GM12878 (cell line): Measurements from ENCODE around the gene AP1S1. TPM values are rescaled to one million over a fixed set of nuclear protein-coding genes. Genes with fewer than 3 reads are reported as not detected.

ENCODE experiments used
- ATAC-seq: fragments of 200-7000 bp; cut with Tn5 transposase; 3 replicates; pipeline ENCODE4 v1.9.1; 2020; ENCODE audit warnings: mild to moderate bottlenecking, moderate library complexity
- BruUV-seq: library from RNA; stranded (reverse); fragments of 400-500 nt; replicated peaks from 2 replicates; lab custom pipeline; 2021; lab: Mats Ljungman, UMichigan
- CTCF ChIA-PET: fragments of 300-600 bp; sonication (Branson Sonifier 250); formaldehyde crosslinking; extraction: SDS; loops from one replicate; lab custom pipeline; 2021; ENCODE audit warnings: inconsistent platforms; lab: Yijun Ruan, JAX
- POLR2A ChIA-PET: fragments of 350-600 bp; formaldehyde crosslinking; extraction: SDS; loops from one replicate; lab custom pipeline; 2021; ENCODE audit warnings: inconsistent platforms; lab: Charles Lee
- RAD21 ChIA-PET: fragments of 300-600 bp; sonication (Branson Sonifier 250); formaldehyde crosslinking; loops from one replicate; lab custom pipeline; 2023; ENCODE audit warnings: antibody characterized with exemption; ENCODE audit not compliant: unreplicated experiment; lab: Charles Lee
- SMC1A ChIA-PET: fragments of 300-600 bp; sonication (Branson Sonifier 250); formaldehyde crosslinking; loops from one replicate; lab custom pipeline; 2023; ENCODE audit not compliant: unreplicated experiment, uncharacterized antibody; lab: Charles Lee
- DNase-seq: peaks from one replicate; pipeline ENCODE4 v3.0.0-alpha.2; 2011; ENCODE audit warnings: low read depth, low spot score
- FAIRE-seq: peaks from 3 replicates; lab custom pipeline; 2011; peaks lifted over from hg19 to GRCh38; lab: Jason Lieb, UNC
- H2AFZ ChIP-seq: 2 replicates; pipeline ENCODE4 v1.6.0; 2011; ENCODE audit warnings: low read depth, low read length, control low read depth; ENCODE audit not compliant: control insufficient read depth
- H3K27ac ChIP-seq: 2 replicates; pipeline ENCODE4 v1.5.1; 2011; ENCODE audit warnings: control low read depth; ENCODE audit not compliant: control insufficient read depth, insufficient read depth
- H3K27me3 ChIP-seq, 2 experiments: replicated peaks in 1 of 2; 2 replicates each; pipeline versions ENCODE4 v1.6.0 to v1.6.1; 2011; ENCODE audit warnings: low read length in 1 of 2; ENCODE audit not compliant: control insufficient read depth in 2 of 2, insufficient read depth in 2 of 2
- H3K36me3 ChIP-seq, 2 experiments: 2 replicates each; pipeline ENCODE4 v1.5.1; 2011; ENCODE audit warnings: low read length in 1 of 2; ENCODE audit not compliant: control insufficient read depth in 2 of 2, insufficient read depth in 2 of 2
- H3K4me1 ChIP-seq: 2 replicates; pipeline ENCODE4 v1.6.1; 2011; ENCODE audit warnings: mild to moderate bottlenecking, low read length, moderate library complexity, mixed read lengths; ENCODE audit not compliant: control insufficient read depth, insufficient read depth
- H3K4me2 ChIP-seq: 2 replicates; pipeline ENCODE4 v1.6.0; 2011; ENCODE audit warnings: control low read depth; ENCODE audit not compliant: control insufficient read depth, insufficient read depth
- H3K4me3 ChIP-seq: fragments of 200-600 bp; sonication (generic); 2 replicates; pipeline ENCODE4 v1.5.1; 2016
- H3K79me2 ChIP-seq: 2 replicates; pipeline ENCODE4 v1.6.0; 2011; ENCODE audit warnings: low read length; ENCODE audit not compliant: control insufficient read depth, insufficient read depth
- H3K9ac ChIP-seq: 2 replicates; pipeline ENCODE4 v1.8.0; 2011; ENCODE audit warnings: low read length, control low read depth, mixed read lengths; ENCODE audit not compliant: control insufficient read depth, insufficient read depth
- H3K9me3 ChIP-seq: replicated peaks from 3 replicates; pipeline ENCODE4 v1.5.1; 2011; ENCODE audit warnings: mild to moderate bottlenecking, low read length; ENCODE audit not compliant: control insufficient read depth, insufficient read depth
- H4K20me1 ChIP-seq: 2 replicates; pipeline ENCODE4 v1.6.0; 2011; ENCODE audit not compliant: control insufficient read depth, insufficient read depth
- CTCF ChIP-seq, 3 experiments: IDR thresholded peaks in 2 of 3; conservative IDR thresholded peaks in 1 of 3; 2 replicates each; pipeline ENCODE4 v1.5.1; 2011; ENCODE audit warnings: low read depth in 3 of 3, low read length in 3 of 3, mild to moderate bottlenecking in 3 of 3, control low read depth in 2 of 3, moderate library complexity in 2 of 3, inconsistent platforms in 1 of 3, mixed read lengths in 1 of 3; ENCODE audit not compliant: control insufficient read depth in 2 of 3, insufficient read depth in 1 of 3; ENCODE audit errors: extremely low read depth in 1 of 3
- TARDBP ChIP-seq: IDR thresholded peaks from 2 replicates; pipeline ENCODE4 v1.6.1; 2016; ENCODE audit warnings: borderline replicate concordance
- WGBS: methylation state at CpG from one replicate; pipeline ENCODE4 v1.1.6; 2016; ENCODE audit warnings: low lambda C conversion rate; ENCODE audit not compliant: insufficient replicate concordance, insufficient coverage; ENCODE audit errors: missing lambda C conversion rate; 5-methylcytosine and 5-hydroxymethylcytosine counted together
- in situ Hi-C: fragments of 300-500 bp; cut with MboI; formaldehyde crosslinking; loops from 9 replicates; pipeline ENCODE4 v1.14.3; 2018; ENCODE audit warnings: mixed read lengths
- intact Hi-C: fragments of 100-400 bp; cut with micrococcal nuclease; formaldehyde crosslinking; loops from one replicate; pipeline ENCODE4 v1.14.2; 2022; ENCODE audit not compliant: unreplicated experiment
- polyA plus RNA-seq, 11 experiments: library from polyadenylated mRNA; depleted of rRNA in 4 of 11; unstranded in 6 of 11; stranded (reverse) in 5 of 11; fragments of >200 nt; fragmentation: Nextera tagmentation in 4 of 11; fragmentation: Illumina TruSeq in 1 of 11; extraction: Ambion mirVana in 4 of 11; extraction: Trizol in 1 of 11; gene quantifications; 1 replicate in 1 of 11; 2 replicates in 10 of 11; pipeline versions ENCODE4 v1.2.1 to v1.2.3, GENCODE V29; 2011 to 2016; ENCODE audit warnings: inconsistent platforms in 2 of 11, missing spikeins in 2 of 11, low read depth in 1 of 11
- total RNA-seq, 4 experiments: library from RNA; depleted of rRNA in 3 of 4; stranded (reverse); fragments of >200 nt in 3 of 4; fragmentation: Illumina TruSeq in 1 of 4; extraction: Trizol in 1 of 4; gene quantifications; 2 replicates each; pipeline versions ENCODE4 v1.2.1 to v1.2.3, GENCODE V29; 2013 to 2021

AP1S1 gene
- total and polyA plus RNA-seq, 10 of the 15 experiments (the other 5 are each of a cell fraction or from before 2014, with no cell fraction given), result 2.5 to 121 (median 54.9) TPM

- Histone ChIP-seq H3K27me3 (no peaks in the 10 kb centered on the region), H4K20me1 (no peaks in the 10 kb centered on the region), H3K9ac (no peak overlapping the region), H3K79me2 (peaks cover 9% of the 10 kb centered on the region), H3K4me2 (no peak overlapping the region), H3K4me3 (no peak overlapping the region), H3K4me1 (peaks cover 3% of the 10 kb centered on the region; the same call in 1 of the 2 replicates), H3K9me3 (no peaks in the 10 kb centered on the region), H3K27ac (no peak overlapping the region), H2AFZ (no peak overlapping the region), H3K36me3 (peaks cover 5 to 7% of the 10 kb centered on the region in 2 experiments)
- TF ChIP-seq TARDBP (no peak), CTCF (IDR thresholded peaks at IDR 0.05 in 2 of 3, conservative IDR thresholded peaks at IDR 0.05 in 1 of 3; ENCODE audit: control insufficient read depth in 2 of 3, extremely low read depth in 1 of 3, insufficient read depth in 1 of 3, low read depth in 3 of 3, low read length in 3 of 3) (peak in 1 of 3 experiments; percentile 20; a peak in 1 of 6 replicates)
- ChIA-PET POLR2A (interaction anchor here (1.5 to 2.0 kb wide), 2 partner anchors 9 to 14 kb away, joined by 5 read pairs; partner anchors contain the start of gene VGF), SMC1A (interaction anchor here (1.0 to 2.3 kb wide), 3 partner anchors 12 to 36 kb away, joined by 3 to 10 read pairs (median 3); no protein-coding TSS in a partner anchor), CTCF (interaction anchor here (1.0 to 7.8 kb wide), 7 partner anchors 9 to 62 kb away, joined by 3 to 112 read pairs (median 4); partner anchors contain the start of genes SERPINE1, VGF and ZNHIT1), RAD21 (interaction anchor here (0.6 to 3.0 kb wide), 2 partner anchors 10 to 12 kb away, joined by 3 to 20 read pairs; no protein-coding TSS in a partner anchor)
- no TSS peak for BruUV-seq
- DNase-seq, result no peak
- FAIRE-seq, result no peak
- in situ Hi-C loops, result no loop called here
- intact Hi-C loops, result no loop called here
- no peak for ATAC-seq
- 91% methylated on average over 6 of the region's 6 CpGs for WGBS
These were observed 2.0 kb downstream of the AP1S1 start for GRCh38 chr7:101156277-101156676.
